Epithelial cell of prostate (primary cell): ENCODE results near the gene CHSY1.
"Not testable (repeated sequence)": the region's sequence is repeated elsewhere in the genome, so short reads cannot be mapped to it uniquely, and the experiment has no call there.

ENCODE experiments used
- DNase-seq: peaks from one replicate; pipeline ENCODE4 v3.0.0-alpha.2; 2011; ENCODE audit warnings: low read depth, low spot score
- H3K27ac ChIP-seq: fragments of 450-650 bp; 2 replicates; pipeline ENCODE4 v1.5.1; 2017; ENCODE audit warnings: mild to moderate bottlenecking

The CHSY1 gene

GRCh38 chr15:101126618-101127505 is 125.0 kb downstream of the CHSY1 start:
- peak overlapping the region; percentile 70 for H3K27ac ChIP-seq
- no peak for DNase-seq

DNA sequence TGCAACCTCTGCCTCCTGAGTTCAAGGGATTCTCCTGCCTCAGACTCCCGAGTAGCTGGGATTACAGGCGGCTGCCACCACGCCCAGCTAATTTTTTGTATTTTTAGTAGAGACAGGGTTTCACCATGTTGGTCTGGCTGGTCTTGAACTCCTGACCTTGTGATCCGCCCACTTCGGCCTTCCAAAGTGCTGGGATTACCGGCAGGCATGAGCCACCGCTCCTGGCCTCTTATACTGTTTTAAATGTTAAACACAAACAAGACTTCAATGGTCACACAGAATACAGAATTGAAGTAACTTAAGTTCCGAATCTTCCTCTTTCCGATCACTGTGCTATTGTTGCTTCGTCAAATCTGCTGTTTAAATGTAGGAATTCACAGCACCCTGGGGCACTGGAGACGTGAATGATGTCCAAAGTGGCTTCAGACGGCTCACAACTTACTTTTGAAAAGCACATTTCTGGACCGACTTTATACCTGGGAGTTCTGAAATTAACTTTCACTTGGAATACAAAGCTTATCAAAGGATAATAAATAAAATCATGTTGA is 125.9 kb downstream of the CHSY1 start:
- H3K27ac ChIP-seq, DNase-seq: not testable (repeated sequence)
